Activated naive CD4-positive, alpha-beta T cell treated with anti-CD3 and anti-CD28 coated beads, Interleukin-2, amount 50 U/mL, for 24 hours (primary cell): Measurements from ENCODE around the gene TTC28.

ENCODE experiments used
- H3K27ac Mint-ChIP-seq: one replicate; pipeline ENCODE4 v1.8.0; 2021; ENCODE audit warnings: mild to moderate bottlenecking, mixed read lengths
- H3K27me3 Mint-ChIP-seq: one replicate; pipeline ENCODE4 v1.8.0; 2021; ENCODE audit warnings: mixed read lengths
- H3K36me3 Mint-ChIP-seq: one replicate; pipeline ENCODE4 v1.8.0; 2021; ENCODE audit warnings: mixed read lengths
- H3K4me1 Mint-ChIP-seq: one replicate; pipeline ENCODE4 v1.8.0; 2021; ENCODE audit warnings: mixed read lengths
- H3K4me3 Mint-ChIP-seq: one replicate; pipeline ENCODE4 v1.8.0; 2021; ENCODE audit warnings: mild to moderate bottlenecking, mixed read lengths
- H3K9me3 Mint-ChIP-seq: one replicate; pipeline ENCODE4 v1.8.0; 2021; ENCODE audit warnings: mixed read lengths

The TTC28 gene

DNA sequence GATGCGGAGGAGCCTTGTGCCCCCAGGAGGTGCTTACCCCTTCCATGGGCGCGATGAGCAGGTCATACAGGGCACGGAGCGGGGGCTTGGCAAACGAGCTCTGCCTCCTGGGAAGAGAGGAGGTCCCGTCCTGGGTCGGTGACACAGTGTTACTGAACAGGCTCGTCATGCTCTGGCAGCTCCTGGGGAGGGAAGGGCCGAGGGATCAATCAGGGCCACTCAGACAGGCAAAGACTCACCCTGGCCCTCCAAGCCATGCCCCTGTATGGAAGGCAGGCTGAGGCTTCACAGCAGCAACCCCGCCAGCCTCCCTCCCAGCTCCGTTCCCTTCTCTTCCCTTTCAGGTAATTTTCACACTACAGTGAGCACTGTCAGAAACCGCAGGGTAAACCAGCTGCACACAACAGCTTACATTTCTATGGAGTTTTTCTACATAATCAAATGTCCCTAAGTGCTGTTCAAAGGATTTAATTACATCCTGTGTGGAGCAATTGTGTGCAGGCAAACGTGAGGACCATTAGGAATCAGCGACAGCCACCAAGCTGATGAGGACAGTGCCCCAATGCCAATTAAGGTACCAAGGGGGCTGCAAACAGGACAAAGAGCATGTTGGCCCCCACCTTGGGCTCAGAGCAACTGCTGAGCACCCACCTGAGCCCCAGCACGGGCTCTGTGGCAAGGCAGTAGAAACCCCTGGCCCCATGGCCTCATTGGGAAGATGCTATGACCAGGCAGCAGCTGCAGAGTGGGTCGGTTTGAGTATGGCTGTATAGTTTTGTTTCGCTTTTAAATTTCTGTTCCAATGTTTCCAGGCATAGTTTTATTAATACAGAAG lies 665.2 kb downstream of the TTC28 start:
- no peaks in the 10 kb centered on the region for H3K36me3 Mint-ChIP-seq
- no peaks in the 10 kb centered on the region for H3K27me3 Mint-ChIP-seq
- H3K9me3 Mint-ChIP-seq: no peaks in the 10 kb centered on the region
- no peak overlapping the region for H3K27ac Mint-ChIP-seq
- H3K4me3 Mint-ChIP-seq: no peak overlapping the region
- no peaks in the 10 kb centered on the region for H3K4me1 Mint-ChIP-seq

- Mint-ChIP-seq H3K4me1 (no peaks in the 10 kb centered on the region), H3K27ac (no peak overlapping the region), H3K9me3 (no peaks in the 10 kb centered on the region), H3K27me3 (no peaks in the 10 kb centered on the region), H3K4me3 (no peak overlapping the region), H3K36me3 (no peaks in the 10 kb centered on the region)
These were observed 666.0 kb downstream of the TTC28 start for GRCh38 chr22:28013611-28014010.

DNA sequence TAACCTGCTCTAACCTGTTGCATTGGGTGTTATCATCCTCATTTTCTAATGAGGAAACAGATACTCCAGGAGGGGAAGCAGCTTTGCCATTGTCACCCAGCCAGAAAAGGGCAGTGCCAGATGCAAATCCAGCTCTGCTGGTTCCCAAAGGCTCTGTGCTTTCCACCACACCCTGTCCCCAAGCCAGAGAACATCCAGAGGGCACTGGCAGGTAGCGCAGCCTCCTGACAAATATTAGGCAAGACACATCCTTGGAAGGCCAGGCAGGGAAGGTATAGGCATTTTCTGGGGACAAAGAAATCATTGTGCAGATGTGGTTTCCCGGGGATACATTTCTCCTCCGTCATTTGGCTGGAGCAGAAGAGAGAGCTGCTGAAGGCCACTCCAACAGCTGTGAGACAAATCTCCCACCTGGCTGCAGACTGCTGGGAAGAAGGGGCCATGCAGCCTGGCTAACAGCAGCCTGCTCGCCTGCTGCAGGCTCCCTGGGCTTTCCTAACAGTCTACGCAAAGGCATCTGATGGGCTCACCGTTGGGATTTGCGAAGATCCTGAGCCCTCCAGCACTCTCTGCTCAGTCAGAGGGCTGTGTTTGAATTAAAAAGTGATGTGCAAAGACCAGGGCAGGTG lies 666.7 kb downstream of the TTC28 start:
- Mint-ChIP-seq H3K9me3 (no peaks in the 10 kb centered on the region), H3K4me1 (no peaks in the 10 kb centered on the region), H3K27ac (no peak overlapping the region), H3K27me3 (no peaks in the 10 kb centered on the region), H3K36me3 (no peaks in the 10 kb centered on the region), H3K4me3 (no peak overlapping the region)

DNA sequence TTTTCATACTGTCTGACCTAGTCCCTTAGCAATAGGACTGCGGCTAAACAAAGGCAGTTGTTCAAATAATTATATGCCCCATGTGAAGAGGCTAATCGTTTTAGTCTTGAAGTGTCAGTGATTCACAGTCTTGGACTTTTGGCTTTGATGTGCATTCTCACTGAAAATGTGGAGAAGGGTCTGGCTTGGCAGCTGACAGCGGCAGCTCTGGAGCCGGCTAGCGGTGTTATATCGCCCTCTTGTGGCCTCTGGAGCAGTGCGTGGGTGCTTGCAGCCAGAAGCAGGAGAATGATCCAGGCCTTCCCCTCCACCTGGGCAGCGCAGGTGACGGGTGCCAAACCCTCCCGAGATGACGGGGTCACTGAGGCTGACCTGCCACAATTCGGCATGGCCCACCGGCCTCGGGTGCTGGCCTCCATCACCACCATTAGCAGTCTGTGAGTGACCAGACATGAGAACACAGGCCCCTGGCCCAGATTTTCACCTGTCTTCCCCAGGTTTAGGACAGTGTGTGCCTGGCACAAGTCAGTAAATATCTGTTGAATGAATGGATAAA lies 670.3 kb downstream of the TTC28 start:
- no peaks in the 10 kb centered on the region for H3K27me3 Mint-ChIP-seq
- no peaks in the 10 kb centered on the region for H3K9me3 Mint-ChIP-seq
- H3K27ac Mint-ChIP-seq: no peak overlapping the region
- no peak overlapping the region for H3K4me3 Mint-ChIP-seq
- H3K36me3 Mint-ChIP-seq: no peaks in the 10 kb centered on the region
- no peaks in the 10 kb centered on the region for H3K4me1 Mint-ChIP-seq

DNA sequence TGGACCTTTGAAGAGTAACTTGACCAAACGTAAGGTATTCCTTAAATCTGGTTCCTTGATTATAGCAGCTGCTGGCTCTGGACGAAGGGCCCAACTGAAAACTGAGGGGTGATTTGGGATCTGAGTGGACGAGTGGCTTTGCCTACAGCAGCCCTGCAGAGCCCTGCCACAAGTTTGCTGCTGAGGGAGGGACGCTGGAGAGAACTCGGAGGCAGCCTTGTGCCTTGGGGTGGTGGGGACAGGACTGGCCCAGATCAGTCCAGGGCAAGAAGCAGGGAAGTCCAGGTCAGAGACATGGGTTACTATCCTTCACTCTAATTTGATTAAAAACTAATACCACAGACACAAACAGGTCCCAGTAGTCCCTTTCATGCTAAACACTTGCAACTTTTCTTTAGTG lies 671.0 kb downstream of the TTC28 start:
- Mint-ChIP-seq H3K27ac (no peak overlapping the region), H3K4me3 (no peak overlapping the region), H3K9me3 (no peaks in the 10 kb centered on the region), H3K36me3 (no peaks in the 10 kb centered on the region), H3K4me1 (no peaks in the 10 kb centered on the region), H3K27me3 (no peaks in the 10 kb centered on the region)

- H3K36me3 Mint-ChIP-seq: no peaks in the 10 kb centered on the region
- no peak overlapping the region for H3K4me3 Mint-ChIP-seq
- H3K27me3 Mint-ChIP-seq: no peaks in the 10 kb centered on the region
- H3K27ac Mint-ChIP-seq: no peak overlapping the region
- H3K9me3 Mint-ChIP-seq: no peaks in the 10 kb centered on the region
- no peaks in the 10 kb centered on the region for H3K4me1 Mint-ChIP-seq
These were observed 671.6 kb downstream of the TTC28 start for GRCh38 chr22:28008056-28008455.

DNA sequence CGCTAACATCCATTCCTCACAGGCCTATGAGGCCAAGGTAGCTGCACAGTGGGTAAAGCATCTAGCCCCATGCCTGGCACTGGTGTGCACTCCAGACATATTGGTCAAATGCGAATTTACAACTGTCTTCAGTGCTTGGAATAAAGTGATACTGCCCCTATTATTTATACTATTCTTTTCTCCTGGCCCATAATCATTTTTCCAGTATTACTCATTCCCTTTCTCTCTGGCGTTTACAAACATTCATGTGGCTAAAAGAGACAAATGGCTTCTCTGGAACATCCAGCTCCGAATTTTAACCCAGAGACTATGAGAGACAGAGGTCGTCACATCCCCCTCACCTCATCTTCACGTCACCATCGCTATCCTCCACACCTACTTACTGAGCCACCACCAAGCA lies 673.4 kb downstream of the TTC28 start:
- no peaks in the 10 kb centered on the region for H3K27me3 Mint-ChIP-seq
- no peaks in the 10 kb centered on the region for H3K36me3 Mint-ChIP-seq
- no peak overlapping the region for H3K4me3 Mint-ChIP-seq
- no peak overlapping the region for H3K27ac Mint-ChIP-seq
- no peaks in the 10 kb centered on the region for H3K4me1 Mint-ChIP-seq
- H3K9me3 Mint-ChIP-seq: no peaks in the 10 kb centered on the region

- Mint-ChIP-seq H3K36me3 (no peaks in the 10 kb centered on the region), H3K27ac (no peak overlapping the region), H3K4me1 (no peaks in the 10 kb centered on the region), H3K27me3 (no peaks in the 10 kb centered on the region), H3K9me3 (no peaks in the 10 kb centered on the region), H3K4me3 (no peak overlapping the region)
These were observed 674.1 kb downstream of the TTC28 start for GRCh38 chr22:28005513-28005912.

- Mint-ChIP-seq H3K9me3 (no peaks in the 10 kb centered on the region), H3K27me3 (no peaks in the 10 kb centered on the region), H3K4me1 (no peaks in the 10 kb centered on the region), H3K36me3 (no peaks in the 10 kb centered on the region), H3K4me3 (no peak overlapping the region), H3K27ac (no peak overlapping the region)
These were observed 675.6 kb downstream of the TTC28 start for GRCh38 chr22:28004021-28004420.

DNA sequence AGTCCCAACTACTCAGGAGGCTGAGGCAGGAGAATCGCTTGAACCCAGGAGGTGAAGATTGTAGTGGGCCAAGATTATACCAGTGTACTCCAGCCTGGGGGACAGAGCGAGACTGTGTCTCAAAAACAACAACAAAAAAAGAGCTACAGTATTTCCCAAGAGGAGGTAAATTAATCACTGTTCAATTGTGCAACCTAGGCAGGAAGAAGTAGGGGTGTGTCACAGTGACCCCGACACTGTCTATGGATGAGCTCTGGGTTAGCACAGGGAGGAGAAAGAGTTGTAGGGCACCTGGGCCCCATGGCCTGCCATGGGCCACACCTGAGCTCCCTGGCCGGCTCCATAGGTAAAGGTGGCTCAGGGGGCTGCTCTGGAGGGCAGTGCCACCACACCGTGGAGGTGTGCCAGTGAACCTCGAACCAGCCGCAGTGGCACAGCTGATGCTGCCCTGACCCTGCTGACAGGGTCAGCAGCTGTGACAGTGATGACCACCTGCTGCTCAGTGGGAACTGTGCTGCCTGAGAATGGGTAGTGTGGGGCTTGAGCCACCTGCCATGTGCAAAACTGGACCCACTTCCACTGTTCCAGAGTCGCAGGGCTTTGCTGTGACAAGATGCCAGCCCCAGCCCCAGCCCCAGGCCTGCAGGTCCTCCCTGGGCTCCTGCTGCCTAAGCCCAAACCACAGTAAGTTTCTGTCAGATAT lies 676.6 kb downstream of the TTC28 start:
- no peaks in the 10 kb centered on the region for H3K27me3 Mint-ChIP-seq
- H3K4me1 Mint-ChIP-seq: no peaks in the 10 kb centered on the region
- no peaks in the 10 kb centered on the region for H3K36me3 Mint-ChIP-seq
- H3K4me3 Mint-ChIP-seq: no peak overlapping the region
- no peaks in the 10 kb centered on the region for H3K9me3 Mint-ChIP-seq
- H3K27ac Mint-ChIP-seq: no peak overlapping the region

- Mint-ChIP-seq H3K4me3 (no peak overlapping the region), H3K27me3 (no peaks in the 10 kb centered on the region), H3K9me3 (no peaks in the 10 kb centered on the region), H3K4me1 (no peaks in the 10 kb centered on the region), H3K36me3 (no peaks in the 10 kb centered on the region), H3K27ac (no peak overlapping the region)
These were observed 677.4 kb downstream of the TTC28 start for GRCh38 chr22:28002181-28002700.

DNA sequence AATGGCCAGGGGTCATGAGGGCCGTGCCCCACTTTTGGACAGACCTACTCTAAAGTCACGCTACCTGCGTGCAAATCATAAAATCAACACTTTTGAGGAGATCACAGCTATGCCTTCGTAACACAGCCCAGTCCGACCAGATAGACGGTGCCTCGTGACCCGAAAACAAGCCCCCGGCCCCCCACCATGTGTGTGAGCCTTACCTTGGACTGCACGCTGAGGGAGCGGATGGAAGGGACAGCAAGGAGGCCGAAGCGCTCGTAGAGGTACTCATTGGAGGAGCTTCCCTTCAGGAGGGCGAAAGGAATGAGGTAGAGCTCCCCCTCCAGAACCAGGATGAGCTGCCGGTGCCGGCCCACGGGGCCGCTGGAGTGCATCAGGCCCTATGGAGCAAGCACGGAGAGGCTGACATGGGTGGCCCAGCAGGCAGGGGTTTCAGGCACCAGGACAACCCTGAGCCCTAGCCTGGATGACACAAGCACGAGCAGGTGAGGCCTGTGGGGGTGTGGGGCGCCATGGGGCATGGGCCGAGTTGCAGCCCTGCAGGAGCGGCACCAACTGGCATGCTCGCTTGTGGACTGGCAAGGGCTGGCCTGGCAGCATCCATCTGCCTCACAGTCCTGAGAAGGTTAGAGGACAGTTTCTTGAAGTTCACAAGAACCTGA lies 678.3 kb downstream of the TTC28 start:
- Mint-ChIP-seq H3K27me3 (no peaks in the 10 kb centered on the region), H3K4me3 (no peak overlapping the region), H3K4me1 (no peaks in the 10 kb centered on the region), H3K9me3 (no peaks in the 10 kb centered on the region), H3K27ac (no peak overlapping the region), H3K36me3 (no peaks in the 10 kb centered on the region)

- Mint-ChIP-seq H3K4me1 (no peaks in the 10 kb centered on the region), H3K36me3 (no peaks in the 10 kb centered on the region), H3K9me3 (no peaks in the 10 kb centered on the region), H3K4me3 (no peak overlapping the region), H3K27ac (no peak overlapping the region), H3K27me3 (no peaks in the 10 kb centered on the region)
These were observed 679.3 kb downstream of the TTC28 start for GRCh38 chr22:28000361-28000760.

DNA sequence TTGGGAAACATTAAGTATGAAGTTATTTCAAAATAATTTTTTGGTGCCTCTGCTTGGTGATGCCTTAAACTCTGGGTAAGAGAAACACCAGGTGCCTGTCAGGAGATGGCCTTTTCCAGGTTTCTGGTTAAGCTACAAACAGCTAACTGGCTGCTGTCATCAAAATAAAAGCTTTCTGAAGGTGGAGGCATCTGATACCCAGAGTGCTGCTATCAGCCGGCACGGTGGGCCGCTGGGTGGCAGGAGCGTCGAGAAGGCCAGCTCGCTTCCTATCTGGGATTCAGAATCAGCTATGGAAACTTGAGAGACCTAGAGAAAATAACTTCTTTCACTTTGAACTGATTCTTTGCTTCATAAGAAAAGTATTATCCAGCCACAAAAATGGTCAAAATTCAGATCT lies 679.8 kb downstream of the TTC28 start:
- Mint-ChIP-seq H3K4me3 (no peak overlapping the region), H3K4me1 (no peaks in the 10 kb centered on the region), H3K27ac (no peak overlapping the region), H3K36me3 (no peaks in the 10 kb centered on the region), H3K27me3 (no peaks in the 10 kb centered on the region), H3K9me3 (no peaks in the 10 kb centered on the region)
